Suppressor macrophage treated with lipopolysaccharide for 1 hour (primary cell): ENCODE results near the gene PRKN.
"Not testable (repeated sequence)": the region's sequence is repeated elsewhere in the genome, so short reads cannot be mapped to it uniquely, and the experiment has no call there.

ENCODE experiments used
- DNase-seq, 3 donors: peaks; one replicate each; pipeline ENCODE4 v3.0.0-alpha.2; 2020 to 2022

Gene PRKN

GRCh38 chr6:161314541-161315245 lies 1412.9 kb downstream of the PRKN start:
- not testable (repeated sequence) for DNase-seq

- DNase-seq: no peak
These were observed 1413.5 kb downstream of the PRKN start for GRCh38 chr6:161313940-161314509.

GRCh38 chr6:161313475-161313874 lies 1414.1 kb downstream of the PRKN start:
- DNase-seq: not testable (repeated sequence)

- DNase-seq: not testable (repeated sequence)
These were observed 1417.8 kb downstream of the PRKN start for GRCh38 chr6:161309774-161310173.

- DNase-seq: no peak
These were observed 1419.4 kb downstream of the PRKN start for GRCh38 chr6:161308075-161308655.

GRCh38 chr6:161305860-161306259 lies 1421.7 kb downstream of the PRKN start:
- no peak for DNase-seq

GRCh38 chr6:161303628-161304340 lies 1423.8 kb downstream of the PRKN start:
- DNase-seq: peak in 1 of 3 donors; percentile 7

- DNase-seq: no peak
These were observed 1424.6 kb downstream of the PRKN start for GRCh38 chr6:161302949-161303348.

GRCh38 chr6:161301338-161301737 lies 1426.2 kb downstream of the PRKN start:
- no peak for DNase-seq

- no peak for DNase-seq
These were observed 1426.7 kb downstream of the PRKN start for GRCh38 chr6:161300823-161301222.

- DNase-seq: no peak
These were observed 1427.8 kb downstream of the PRKN start for GRCh38 chr6:161299726-161300125.
